Body of pancreas (tissue), 4 donors: Measurements from ENCODE around the gene HMOX2. TPM values are rescaled to one million over a fixed set of nuclear protein-coding genes. Genes with fewer than 3 reads are reported as not detected.

Experiments used
- ATAC-seq: fragments of 150-250 bp; one replicate; pipeline ENCODE4 v1.9.1; 2016
- DNase-seq, 4 donors: peaks; one replicate each; pipeline ENCODE4 v3.0.0-alpha.2; 2019
- H3K27ac ChIP-seq, 4 donors: fragments of 200-600 bp; sonication (generic); 1 replicate in 3 of 4; 2 replicates in 1 of 4; pipeline versions ENCODE4 v1.5.1 to v1.6.1; 2016 to 2019; ENCODE audit warnings: mild to moderate bottlenecking in 1 of 4, mixed read lengths in 1 of 4, moderate library complexity in 1 of 4
- H3K27me3 ChIP-seq, 2 donors: fragments of 200-600 bp; sonication (generic); one replicate each; pipeline ENCODE4 v1.6.0; 2016; ENCODE audit warnings: mild to moderate bottlenecking in 1 of 2
- H3K36me3 ChIP-seq, 2 donors: fragments of 200-600 bp; sonication (generic); replicated peaks in 1 of 2; 2 replicates each; pipeline ENCODE4 v1.5.1; 2016; ENCODE audit warnings: low read depth in 2 of 2; ENCODE audit not compliant: insufficient read depth in 1 of 2
- H3K4me1 ChIP-seq: fragments of 200-600 bp; sonication (generic); one replicate; pipeline ENCODE4 v1.6.0; 2016
- H3K4me3 ChIP-seq, 2 donors: fragments of 200-600 bp; sonication (generic); 1 replicate in 1 of 2; 2 replicates in 1 of 2; pipeline ENCODE4 v1.5.1; 2016 to 2019
- H3K9me3 ChIP-seq, 3 donors: fragments of 200-600 bp; sonication (generic); 1 replicate in 2 of 3; 2 replicates in 1 of 3; pipeline ENCODE4 v1.5.1; 2016
- POLR2A ChIP-seq, 3 donors: fragments of 450-650 bp; IDR thresholded peaks; one replicate each; pipeline ENCODE4 v1.6.1; 2016; ENCODE audit warnings: antibody characterized with exemption in 3 of 3, mild to moderate bottlenecking in 2 of 3
- WGBS, 2 donors: methylation state at CpG; one replicate each; pipeline ENCODE4 v1.1.5; 2017; 5-methylcytosine and 5-hydroxymethylcytosine counted together
- intact Hi-C: fragments of 100-400 bp; cut with DNase I; formaldehyde crosslinking; loops from one replicate; pipeline ENCODE4 v1.15.1; 2023
- total RNA-seq, 2 donors: library from RNA; depleted of rRNA; stranded (reverse); fragments of >200 nt; gene quantifications; one replicate each; pipeline ENCODE4 v1.1.0, GENCODE V29; 2016
- TF ChIP-seq, protein P1 (sequence below), 7 experiments: fragments of 450-650 bp in 4 of 7; fragments of 200-600 bp in 3 of 7; sonication (generic) in 3 of 7; IDR thresholded peaks; one replicate each; pipeline ENCODE4 v1.5.1; 2016 to 2019; ENCODE audit warnings: antibody characterized with exemption in 7 of 7

The HMOX2 gene
- total RNA-seq, 2 donors from 2014 or later = 18.4 to 115 TPM

DNA sequence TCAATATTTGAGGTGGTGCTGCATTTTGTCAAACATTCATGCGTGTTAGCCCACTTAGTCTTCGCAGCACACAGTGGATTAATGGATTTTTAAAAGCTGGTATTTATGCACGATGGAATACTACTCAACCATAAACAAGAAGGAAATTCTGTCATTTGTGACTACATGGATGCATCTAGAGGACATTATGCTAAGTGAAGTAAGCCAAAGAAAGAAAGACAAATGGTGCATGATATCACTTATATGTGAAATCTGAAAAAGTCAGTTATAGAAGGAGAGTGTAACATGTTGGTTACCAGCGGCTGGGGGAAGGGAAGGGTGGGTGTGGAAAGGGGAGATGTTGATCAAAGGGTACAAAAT lies 23.0 kb downstream of the HMOX2 start:
- DNase-seq (no peak), ATAC-seq (no peak)
- Histone ChIP-seq H3K36me3 (peaks cover 0 to 2% of the 10 kb centered on the region in 2 donors), H3K9me3 (no peaks in the 10 kb centered on the region), H3K4me3 (no peak overlapping the region), H3K4me1 (peaks cover 72% of the 10 kb centered on the region), H3K27me3 (no peaks in the 10 kb centered on the region), H3K27ac (peak overlapping the region in 3 of 4 donors; percentile 14 to 50 (median 27))
- intact Hi-C loops = loop anchor here (10.0 kb wide), 1 partner anchor 64 kb away; no protein-coding TSS in a partner anchor
- WGBS, 2 donors = 90 to 92% methylated on average over 4 of the region's 4 CpGs
- TF ChIP-seq POLR2A (IDR thresholded peaks at IDR 0.05) = no peak
- TF ChIP-seq, protein P1, sequence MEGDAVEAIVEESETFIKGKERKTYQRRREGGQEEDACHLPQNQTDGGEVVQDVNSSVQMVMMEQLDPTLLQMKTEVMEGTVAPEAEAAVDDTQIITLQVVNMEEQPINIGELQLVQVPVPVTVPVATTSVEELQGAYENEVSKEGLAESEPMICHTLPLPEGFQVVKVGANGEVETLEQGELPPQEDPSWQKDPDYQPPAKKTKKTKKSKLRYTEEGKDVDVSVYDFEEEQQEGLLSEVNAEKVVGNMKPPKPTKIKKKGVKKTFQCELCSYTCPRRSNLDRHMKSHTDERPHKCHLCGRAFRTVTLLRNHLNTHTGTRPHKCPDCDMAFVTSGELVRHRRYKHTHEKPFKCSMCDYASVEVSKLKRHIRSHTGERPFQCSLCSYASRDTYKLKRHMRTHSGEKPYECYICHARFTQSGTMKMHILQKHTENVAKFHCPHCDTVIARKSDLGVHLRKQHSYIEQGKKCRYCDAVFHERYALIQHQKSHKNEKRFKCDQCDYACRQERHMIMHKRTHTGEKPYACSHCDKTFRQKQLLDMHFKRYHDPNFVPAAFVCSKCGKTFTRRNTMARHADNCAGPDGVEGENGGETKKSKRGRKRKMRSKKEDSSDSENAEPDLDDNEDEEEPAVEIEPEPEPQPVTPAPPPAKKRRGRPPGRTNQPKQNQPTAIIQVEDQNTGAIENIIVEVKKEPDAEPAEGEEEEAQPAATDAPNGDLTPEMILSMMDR (IDR thresholded peaks at IDR 0.05) = no peak

DNA sequence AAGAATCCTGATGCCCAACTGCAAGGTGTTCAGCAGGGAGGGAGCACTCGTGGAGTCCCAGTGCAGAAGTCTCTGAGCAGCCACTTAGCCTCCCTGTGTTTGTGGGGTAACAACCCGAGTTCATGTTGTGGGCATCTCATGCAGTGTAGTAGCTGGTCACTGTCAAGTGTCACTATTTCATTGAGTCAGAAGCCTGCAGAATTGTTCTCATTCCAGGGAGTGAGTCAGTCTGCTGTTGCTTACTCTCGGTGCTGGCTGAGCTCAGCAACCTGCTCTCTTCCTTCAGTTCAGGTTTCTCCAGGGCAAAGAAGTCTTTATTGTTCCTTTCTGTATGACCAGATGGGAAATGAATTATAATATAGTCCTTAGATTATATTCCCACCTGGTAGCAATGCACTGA lies 24.1 kb downstream of the HMOX2 start:
- Histone ChIP-seq H3K9me3 (no peaks in the 10 kb centered on the region), H3K4me1 (peaks cover 62% of the 10 kb centered on the region), H3K36me3 (peaks cover 0 to 2% of the 10 kb centered on the region in 2 donors), H3K27ac (peak overlapping the region; percentile 63 to 81 (median 74)), H3K4me3 (no peak overlapping the region), H3K27me3 (no peaks in the 10 kb centered on the region)
- peak in 3 of 4 donors; percentile 50 to 60 (median 59) for DNase-seq
- 15 to 28% methylated on average over 3 of the region's 3 CpGs for WGBS, 2 donors
- intact Hi-C loops = no loop called here
- TF ChIP-seq, protein P1 (IDR thresholded peaks at IDR 0.05) = no peak
- TF ChIP-seq POLR2A (IDR thresholded peaks at IDR 0.05) = no peak
- ATAC-seq = peak; percentile 78

DNA sequence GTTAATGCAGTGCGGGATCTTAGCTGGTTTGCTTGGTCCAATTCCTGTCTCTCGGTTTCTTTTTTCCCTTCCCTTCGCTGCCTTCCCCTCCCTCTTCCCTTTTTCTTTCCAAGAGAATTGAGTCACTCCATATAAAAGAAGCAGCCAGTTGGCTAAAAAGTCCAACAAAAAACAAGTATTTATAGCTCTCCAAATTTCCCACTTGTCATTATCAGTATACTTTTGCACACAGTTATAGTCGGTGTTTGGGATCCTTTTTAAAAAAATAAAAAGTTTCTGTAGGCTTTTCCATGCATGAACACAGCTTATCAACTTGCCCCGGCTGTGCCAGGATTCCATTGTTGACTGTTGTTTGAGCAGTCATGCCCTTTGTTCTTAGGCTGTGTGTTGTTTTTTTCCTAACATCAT lies 24.9 kb downstream of the HMOX2 start:
- Histone ChIP-seq H3K4me3 (no peak overlapping the region), H3K4me1 (peaks cover 56% of the 10 kb centered on the region)

DNA sequence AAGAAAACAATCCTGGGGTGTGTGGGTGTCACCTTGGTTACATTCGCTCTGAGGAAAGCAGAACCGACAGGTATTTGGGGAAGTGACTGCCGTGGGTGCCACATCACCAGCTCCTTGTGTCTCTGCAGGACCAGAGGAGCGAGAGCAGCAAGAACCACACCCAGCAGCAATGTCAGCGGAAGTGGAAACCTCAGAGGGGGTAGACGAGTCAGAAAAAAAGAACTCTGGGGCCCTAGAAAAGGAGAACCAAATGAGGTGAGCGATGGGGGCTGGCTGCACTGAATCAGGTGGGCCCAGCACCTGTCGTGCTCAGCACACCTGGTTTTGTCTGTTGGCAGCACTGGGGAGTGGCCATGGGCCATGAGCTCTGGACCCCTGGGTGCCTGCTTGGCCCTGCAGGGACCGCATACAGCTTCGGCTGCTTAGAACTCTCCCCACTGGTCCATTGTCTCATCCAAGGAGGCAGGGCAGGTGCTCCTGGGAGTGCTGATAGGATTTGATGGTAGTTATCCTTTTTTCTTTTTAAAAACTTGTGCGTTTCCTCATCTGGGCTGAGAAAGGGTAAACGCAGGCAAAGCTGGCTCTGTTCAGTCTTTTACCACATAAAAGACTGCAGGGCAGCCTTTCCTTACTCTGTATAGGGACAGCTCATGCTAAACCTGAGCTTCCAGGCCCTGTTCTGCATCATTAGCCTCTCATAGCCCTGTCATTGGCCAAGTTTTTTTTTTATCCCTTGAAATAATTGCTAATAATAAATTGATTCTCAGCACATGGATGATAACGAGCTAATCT lies 29.4 kb downstream of the HMOX2 start:
- TF ChIP-seq POLR2A (IDR thresholded peaks at IDR 0.05) = no peak
- TF ChIP-seq, protein P1 (IDR thresholded peaks at IDR 0.05) = no peak
- 71 to 75% methylated on average over 11 to 13 of the region's 13 CpGs for WGBS, 2 donors
- Histone ChIP-seq H3K27me3 (no peaks in the 10 kb centered on the region), H3K4me1 (peaks cover 18% of the 10 kb centered on the region), H3K27ac (no peak overlapping the region), H3K4me3 (no peak overlapping the region), H3K9me3 (no peaks in the 10 kb centered on the region), H3K36me3 (peaks cover 7 to 20% of the 10 kb centered on the region in 2 donors)
- intact Hi-C loops = no loop called here
- DNase-seq = no peak
- ATAC-seq = no peak

More for the DNA sequence above, 24.9 kb downstream of the HMOX2 start:
- Histone ChIP-seq H3K27ac (peak overlapping the region; percentile 63 to 81 (median 74)), H3K9me3 (no peaks in the 10 kb centered on the region), H3K36me3 (peaks cover 0 to 2% of the 10 kb centered on the region in 2 donors), H3K27me3 (no peaks in the 10 kb centered on the region)
- peak; percentile 40 to 80 (median 70) for DNase-seq
- 16 to 17% methylated on average over 5 of the region's 5 CpGs for WGBS, 2 donors
- intact Hi-C loops = no loop called here
- ATAC-seq = peak; percentile 69
- no peak for TF ChIP-seq POLR2A (IDR thresholded peaks at IDR 0.05)
- TF ChIP-seq, protein P1 (IDR thresholded peaks at IDR 0.05) = no peak
